Measurements from ENCODE around the gene NXPH2.
A peak's percentile ranks its signal among the peaks of the same experiment; 100 is the strongest.

The NXPH2 gene

GRCh38 chr2:138699421-138699820 lies 80.8 kb downstream of the NXPH2 start:
- no peak for DNase-seq
- H3K9me3 ChIP-seq (ENCODE audit: control extremely low read depth in 1 of 5, control insufficient read depth in 4 of 5, insufficient read depth in 2 of 5, low read depth in 1 of 5, low read length in 4 of 5): no peaks in the 10 kb centered on the region
- ChIA-PET POLR2A (no interaction called here), CTCF (no interaction called here)
- H3K36me3 ChIP-seq (ENCODE audit: control insufficient read depth in 4 of 4, insufficient read depth in 4 of 4, low read length in 3 of 4): no peaks in the 10 kb centered on the region
- no peaks in the 10 kb centered on the region for H3K27me3 ChIP-seq (replicated peaks in 2 of 5; ENCODE audit: control insufficient read depth in 4 of 5, insufficient read depth in 5 of 5, low read length in 4 of 5)
- no peaks in the 10 kb centered on the region for H3K4me1 ChIP-seq (ENCODE audit: control extremely low read depth in 1 of 4, control insufficient read depth in 4 of 4, insufficient read depth in 4 of 4, low read length in 3 of 4)
- 100% methylated on average over 8 of the region's 8 CpGs for WGBS (ENCODE audit: insufficient coverage)
- H3K27ac ChIP-seq (ENCODE audit: insufficient read depth in 1 of 2, low read depth in 1 of 2, low read length in 2 of 2, poor library complexity in 1 of 2, severe bottlenecking in 2 of 2): no peak overlapping the region
- no peak overlapping the region for H3K4me3 ChIP-seq (ENCODE audit: control insufficient read depth in 1 of 7, extremely low read depth in 1 of 7, insufficient read depth in 4 of 7, low read depth in 2 of 7, low read length in 6 of 7)

GRCh38 chr2:138698428-138698827 lies 81.8 kb downstream of the NXPH2 start:
- DNase-seq: no peak
- H3K4me1 ChIP-seq (ENCODE audit: control extremely low read depth in 1 of 4, control insufficient read depth in 4 of 4, insufficient read depth in 4 of 4, low read length in 3 of 4): no peaks in the 10 kb centered on the region
- H3K27me3 ChIP-seq (replicated peaks in 2 of 5; ENCODE audit: control insufficient read depth in 4 of 5, insufficient read depth in 5 of 5, low read length in 4 of 5): no peaks in the 10 kb centered on the region
- H3K4me3 ChIP-seq (ENCODE audit: control insufficient read depth in 1 of 7, extremely low read depth in 1 of 7, insufficient read depth in 4 of 7, low read depth in 2 of 7, low read length in 6 of 7): no peak overlapping the region
- H3K36me3 ChIP-seq (ENCODE audit: control insufficient read depth in 4 of 4, insufficient read depth in 4 of 4, low read length in 3 of 4): no peaks in the 10 kb centered on the region
- ChIA-PET POLR2A (no interaction called here), CTCF (no interaction called here)
- 95% methylated on average over 6 of the region's 6 CpGs for WGBS (ENCODE audit: insufficient coverage)
- H3K27ac ChIP-seq (ENCODE audit: insufficient read depth in 1 of 2, low read depth in 1 of 2, low read length in 2 of 2, poor library complexity in 1 of 2, severe bottlenecking in 2 of 2): no peak overlapping the region
- H3K9me3 ChIP-seq (ENCODE audit: control extremely low read depth in 1 of 5, control insufficient read depth in 4 of 5, insufficient read depth in 2 of 5, low read depth in 1 of 5, low read length in 4 of 5): no peaks in the 10 kb centered on the region

- Histone ChIP-seq H3K4me1 (ENCODE audit: control extremely low read depth in 1 of 4, control insufficient read depth in 4 of 4, insufficient read depth in 4 of 4, low read length in 3 of 4) (peaks cover 3 to 18% (median 17%) of the 10 kb centered on the region in 4 experiments), H3K27me3 (replicated peaks in 2 of 5; ENCODE audit: control insufficient read depth in 4 of 5, insufficient read depth in 5 of 5, low read length in 4 of 5) (no peaks in the 10 kb centered on the region), H3K4me3 (ENCODE audit: control insufficient read depth in 1 of 7, extremely low read depth in 1 of 7, insufficient read depth in 4 of 7, low read depth in 2 of 7, low read length in 6 of 7) (no peak overlapping the region), H3K27ac (ENCODE audit: insufficient read depth in 1 of 2, low read depth in 1 of 2, low read length in 2 of 2, poor library complexity in 1 of 2, severe bottlenecking in 2 of 2) (no peak overlapping the region), H3K9me3 (ENCODE audit: control extremely low read depth in 1 of 5, control insufficient read depth in 4 of 5, insufficient read depth in 2 of 5, low read depth in 1 of 5, low read length in 4 of 5) (peaks cover 0 to 9% (median 0%) of the 10 kb centered on the region in 5 experiments), H3K36me3 (ENCODE audit: control insufficient read depth in 4 of 4, insufficient read depth in 4 of 4, low read length in 3 of 4) (no peaks in the 10 kb centered on the region)
- ChIA-PET CTCF (no interaction called here), POLR2A (no interaction called here)
- WGBS (ENCODE audit: insufficient coverage): 100% methylated on average over 1 of the region's 1 CpG
- peak in 1 of 3 donors; percentile 15 for DNase-seq
Observed at GRCh38 chr2:138691667-138692066, 88.5 kb downstream of the NXPH2 start.

- Histone ChIP-seq H3K4me3 (ENCODE audit: control insufficient read depth in 1 of 7, extremely low read depth in 1 of 7, insufficient read depth in 4 of 7, low read depth in 2 of 7, low read length in 6 of 7) (peak overlapping the region in 1 of 7 experiments; percentile 52), H3K36me3 (ENCODE audit: control insufficient read depth in 4 of 4, insufficient read depth in 4 of 4, low read length in 3 of 4) (no peaks in the 10 kb centered on the region), H3K9me3 (ENCODE audit: control extremely low read depth in 1 of 5, control insufficient read depth in 4 of 5, insufficient read depth in 2 of 5, low read depth in 1 of 5, low read length in 4 of 5) (peaks cover 0 to 9% (median 0%) of the 10 kb centered on the region in 5 experiments), H3K4me1 (ENCODE audit: control extremely low read depth in 1 of 4, control insufficient read depth in 4 of 4, insufficient read depth in 4 of 4, low read length in 3 of 4) (peaks cover 3 to 18% (median 17%) of the 10 kb centered on the region in 4 experiments), H3K27me3 (replicated peaks in 2 of 5; ENCODE audit: control insufficient read depth in 4 of 5, insufficient read depth in 5 of 5, low read length in 4 of 5) (no peaks in the 10 kb centered on the region), H3K27ac (ENCODE audit: insufficient read depth in 1 of 2, low read depth in 1 of 2, low read length in 2 of 2, poor library complexity in 1 of 2, severe bottlenecking in 2 of 2) (no peak overlapping the region)
- WGBS (ENCODE audit: insufficient coverage): 0% methylated on average over 2 of the region's 4 CpGs
- ChIA-PET POLR2A (no interaction called here), CTCF (interaction anchor here (1.0 kb wide), 1 partner anchor 11 kb away, joined by 3 read pairs; no protein-coding TSS in a partner anchor)
- DNase-seq: peak; percentile 67 to 96 (median 90)
Observed at GRCh38 chr2:138689705-138690104, 90.5 kb downstream of the NXPH2 start.

GRCh38 chr2:138682163-138682562 lies 98.0 kb downstream of the NXPH2 start:
- H3K9me3 ChIP-seq (ENCODE audit: control extremely low read depth in 1 of 5, control insufficient read depth in 4 of 5, insufficient read depth in 2 of 5, low read depth in 1 of 5, low read length in 4 of 5): no peaks in the 10 kb centered on the region
- no peak for DNase-seq
- CTCF ChIA-PET: no interaction called here
- no peaks in the 10 kb centered on the region for H3K36me3 ChIP-seq (ENCODE audit: control insufficient read depth in 4 of 4, insufficient read depth in 4 of 4, low read length in 3 of 4)
- H3K27me3 ChIP-seq (replicated peaks in 2 of 5; ENCODE audit: control insufficient read depth in 4 of 5, insufficient read depth in 5 of 5, low read length in 4 of 5): peaks cover 0 to 2% (median 0%) of the 10 kb centered on the region in 5 experiments
- WGBS (ENCODE audit: insufficient coverage): 80% methylated on average over 1 of the region's 2 CpGs
- no peak overlapping the region for H3K27ac ChIP-seq (ENCODE audit: insufficient read depth in 1 of 2, low read depth in 1 of 2, low read length in 2 of 2, poor library complexity in 1 of 2, severe bottlenecking in 2 of 2)
- no peaks in the 10 kb centered on the region for H3K4me1 ChIP-seq (ENCODE audit: control extremely low read depth in 1 of 4, control insufficient read depth in 4 of 4, insufficient read depth in 4 of 4, low read length in 3 of 4)
- H3K4me3 ChIP-seq (ENCODE audit: control insufficient read depth in 1 of 7, extremely low read depth in 1 of 7, insufficient read depth in 4 of 7, low read depth in 2 of 7, low read length in 6 of 7): no peak overlapping the region
- POLR2A ChIA-PET: no interaction called here

GRCh38 chr2:138677221-138677620 lies 103.0 kb downstream of the NXPH2 start:
- CTCF ChIA-PET: no interaction called here
- Histone ChIP-seq H3K27me3 (replicated peaks in 2 of 5; ENCODE audit: control insufficient read depth in 4 of 5, insufficient read depth in 5 of 5, low read length in 4 of 5) (peaks cover 0 to 2% (median 0%) of the 10 kb centered on the region in 5 experiments), H3K4me1 (ENCODE audit: control extremely low read depth in 1 of 4, control insufficient read depth in 4 of 4, insufficient read depth in 4 of 4, low read length in 3 of 4) (no peaks in the 10 kb centered on the region), H3K4me3 (ENCODE audit: control insufficient read depth in 1 of 7, extremely low read depth in 1 of 7, insufficient read depth in 4 of 7, low read depth in 2 of 7, low read length in 6 of 7) (no peak overlapping the region), H3K9me3 (ENCODE audit: control extremely low read depth in 1 of 5, control insufficient read depth in 4 of 5, insufficient read depth in 2 of 5, low read depth in 1 of 5, low read length in 4 of 5) (no peaks in the 10 kb centered on the region), H3K27ac (ENCODE audit: insufficient read depth in 1 of 2, low read depth in 1 of 2, low read length in 2 of 2, poor library complexity in 1 of 2, severe bottlenecking in 2 of 2) (no peak overlapping the region), H3K36me3 (ENCODE audit: control insufficient read depth in 4 of 4, insufficient read depth in 4 of 4, low read length in 3 of 4) (no peaks in the 10 kb centered on the region)
- POLR2A ChIA-PET: no interaction called here
- no peak for DNase-seq
- WGBS (ENCODE audit: insufficient coverage): no CpG with 5 or more reads among the region's 1 CpG

GRCh38 chr2:138676619-138677021 lies 103.6 kb downstream of the NXPH2 start:
- Histone ChIP-seq H3K4me1 (ENCODE audit: control extremely low read depth in 1 of 4, control insufficient read depth in 4 of 4, insufficient read depth in 4 of 4, low read length in 3 of 4) (no peaks in the 10 kb centered on the region), H3K27ac (ENCODE audit: insufficient read depth in 1 of 2, low read depth in 1 of 2, low read length in 2 of 2, poor library complexity in 1 of 2, severe bottlenecking in 2 of 2) (no peak overlapping the region), H3K27me3 (replicated peaks in 2 of 5; ENCODE audit: control insufficient read depth in 4 of 5, insufficient read depth in 5 of 5, low read length in 4 of 5) (peaks cover 0 to 2% (median 0%) of the 10 kb centered on the region in 5 experiments), H3K9me3 (ENCODE audit: control extremely low read depth in 1 of 5, control insufficient read depth in 4 of 5, insufficient read depth in 2 of 5, low read depth in 1 of 5, low read length in 4 of 5) (no peaks in the 10 kb centered on the region), H3K4me3 (ENCODE audit: control insufficient read depth in 1 of 7, extremely low read depth in 1 of 7, insufficient read depth in 4 of 7, low read depth in 2 of 7, low read length in 6 of 7) (no peak overlapping the region), H3K36me3 (ENCODE audit: control insufficient read depth in 4 of 4, insufficient read depth in 4 of 4, low read length in 3 of 4) (no peaks in the 10 kb centered on the region)
- POLR2A ChIA-PET: no interaction called here
- CTCF ChIA-PET: no interaction called here
- no peak for DNase-seq
- 100% methylated on average over 2 of the region's 2 CpGs for WGBS (ENCODE audit: insufficient coverage)
